ENCODE measurements around the gene GPS1.
A peak's percentile ranks its signal among the peaks of the same experiment; 100 is the strongest.

GPS1 gene

GRCh38 chr17:82096709-82097183 lies 45.0 kb downstream of the GPS1 start:
- TF ChIP-seq CTCF (IDR thresholded peaks at IDR 0.05; ENCODE audit: low read depth, low read length) (no peak), EZH2phosphoT487 (IDR thresholded peaks at IDR 0.05; ENCODE audit: low read depth) (no peak)
- no peaks in the 10 kb centered on the region for H3K27me3 ChIP-seq (ENCODE audit: low read depth, low read length)
- H3K36me3 ChIP-seq (replicated peaks; ENCODE audit: low read depth, low read length): peaks cover 51% of the 10 kb centered on the region
- peak overlapping the region; percentile 83 for H3K27ac ChIP-seq (ENCODE audit: low read length)
- peaks cover 27% of the 10 kb centered on the region for H3K4me1 ChIP-seq (ENCODE audit: low read length)
- no peak overlapping the region for H2AFZ ChIP-seq (ENCODE audit: low read depth, low read length)
- no peaks in the 10 kb centered on the region for H3K9me3 ChIP-seq (ENCODE audit: insufficient read depth, low read length)
- peaks cover 26% of the 10 kb centered on the region for H4K20me1 ChIP-seq (ENCODE audit: insufficient read depth, low read length)
- H3K79me2 ChIP-seq (ENCODE audit: low read length): peaks cover 70% of the 10 kb centered on the region
- peak overlapping the region; percentile 97 for H3K4me3 ChIP-seq (ENCODE audit: low read length)
- H3K9ac ChIP-seq (ENCODE audit: low read length): peak overlapping the region; percentile 99
- H3K4me2 ChIP-seq (ENCODE audit: low read length): peak overlapping the region; percentile 80

- peak overlapping the region; percentile 99 for H3K9ac ChIP-seq (ENCODE audit: low read length)
- peaks cover 30% of the 10 kb centered on the region for H3K4me1 ChIP-seq (ENCODE audit: low read length)
- H3K36me3 ChIP-seq (replicated peaks; ENCODE audit: low read depth, low read length): peaks cover 45% of the 10 kb centered on the region
- no peaks in the 10 kb centered on the region for H3K9me3 ChIP-seq (ENCODE audit: insufficient read depth, low read length)
- no peak overlapping the region for H2AFZ ChIP-seq (ENCODE audit: low read depth, low read length)
- peaks cover 26% of the 10 kb centered on the region for H4K20me1 ChIP-seq (ENCODE audit: insufficient read depth, low read length)
- peak overlapping the region; percentile 80 for H3K4me2 ChIP-seq (ENCODE audit: low read length)
- TF ChIP-seq CTCF (IDR thresholded peaks at IDR 0.05; ENCODE audit: low read depth, low read length) (no peak), EZH2phosphoT487 (IDR thresholded peaks at IDR 0.05; ENCODE audit: low read depth) (no peak)
- peaks cover 66% of the 10 kb centered on the region for H3K79me2 ChIP-seq (ENCODE audit: low read length)
- no peaks in the 10 kb centered on the region for H3K27me3 ChIP-seq (ENCODE audit: low read depth, low read length)
- H3K4me3 ChIP-seq (ENCODE audit: low read length): peak overlapping the region; percentile 97
- H3K27ac ChIP-seq (ENCODE audit: low read length): peak overlapping the region; percentile 83
These were observed 45.7 kb downstream of the GPS1 start for GRCh38 chr17:82097184-82097918.

- Histone ChIP-seq H3K4me2 (ENCODE audit: low read length) (peak overlapping the region; percentile 80), H3K9ac (ENCODE audit: low read length) (peak overlapping the region; percentile 99), H3K27me3 (ENCODE audit: low read depth, low read length) (no peaks in the 10 kb centered on the region), H2AFZ (ENCODE audit: low read depth, low read length) (no peak overlapping the region), H3K36me3 (replicated peaks; ENCODE audit: low read depth, low read length) (peaks cover 41% of the 10 kb centered on the region), H3K9me3 (ENCODE audit: insufficient read depth, low read length) (no peaks in the 10 kb centered on the region), H3K4me1 (ENCODE audit: low read length) (peaks cover 30% of the 10 kb centered on the region), H3K27ac (ENCODE audit: low read length) (peak overlapping the region; percentile 83), H3K79me2 (ENCODE audit: low read length) (peaks cover 65% of the 10 kb centered on the region), H4K20me1 (ENCODE audit: insufficient read depth, low read length) (peaks cover 26% of the 10 kb centered on the region), H3K4me3 (ENCODE audit: low read length) (peak overlapping the region; percentile 97)
- TF ChIP-seq CTCF (IDR thresholded peaks at IDR 0.05; ENCODE audit: low read depth, low read length): no peak
- TF ChIP-seq EZH2phosphoT487 (IDR thresholded peaks at IDR 0.05; ENCODE audit: low read depth): no peak
These were observed 46.1 kb downstream of the GPS1 start for GRCh38 chr17:82097919-82098168.

GRCh38 chr17:82098169-82098938 lies 46.7 kb downstream of the GPS1 start, which contains the start of gene FASN:
Gene FASN (minus strand): TSS chr17:82098236. CDS start chr17:82096445, 1,791 bp downstream.
- Histone ChIP-seq H4K20me1 (ENCODE audit: insufficient read depth, low read length) (peaks cover 23% of the 10 kb centered on the region), H2AFZ (ENCODE audit: low read depth, low read length) (no peak within 1 kb of the TSS), H3K79me2 (ENCODE audit: low read length) (peaks cover 60% of the 10 kb centered on the region), H3K27me3 (ENCODE audit: low read depth, low read length) (no peaks in the 10 kb centered on the region), H3K27ac (ENCODE audit: low read length) (peak within 1 kb of the TSS; percentile 90), H3K9ac (ENCODE audit: low read length) (peak within 1 kb of the TSS; percentile 99), H3K36me3 (replicated peaks; ENCODE audit: low read depth, low read length) (peaks cover 36% of the 10 kb centered on the region), H3K9me3 (ENCODE audit: insufficient read depth, low read length) (no peaks in the 10 kb centered on the region), H3K4me1 (ENCODE audit: low read length) (peaks cover 30% of the 10 kb centered on the region), H3K4me2 (ENCODE audit: low read length) (peak within 1 kb of the TSS; percentile 99), H3K4me3 (ENCODE audit: low read length) (peak within 1 kb of the TSS; percentile 97)
- peak; percentile 32 for TF ChIP-seq CTCF (IDR thresholded peaks at IDR 0.05; ENCODE audit: low read depth, low read length)
- TF ChIP-seq EZH2phosphoT487 (IDR thresholded peaks at IDR 0.05; ENCODE audit: low read depth): no peak
